PC-9 (cell line): ENCODE results near the gene TMEM134.

ENCODE experiments used
- EZH2 ChIP-seq: fragments of 200-600 bp; sonication (generic); IDR thresholded peaks from 2 replicates; pipeline ENCODE4 v1.8.0; 2017; ENCODE audit warnings: antibody characterized with exemption, low read depth
- TF ChIP-seq, protein P1 (sequence below): fragments of 200-600 bp; sonication (generic); conservative IDR thresholded peaks from 2 replicates; pipeline ENCODE4 v1.6.1; 2017; ENCODE audit warnings: mixed run types, antibody characterized with exemption, mild to moderate bottlenecking, moderate library complexity

DNA sequence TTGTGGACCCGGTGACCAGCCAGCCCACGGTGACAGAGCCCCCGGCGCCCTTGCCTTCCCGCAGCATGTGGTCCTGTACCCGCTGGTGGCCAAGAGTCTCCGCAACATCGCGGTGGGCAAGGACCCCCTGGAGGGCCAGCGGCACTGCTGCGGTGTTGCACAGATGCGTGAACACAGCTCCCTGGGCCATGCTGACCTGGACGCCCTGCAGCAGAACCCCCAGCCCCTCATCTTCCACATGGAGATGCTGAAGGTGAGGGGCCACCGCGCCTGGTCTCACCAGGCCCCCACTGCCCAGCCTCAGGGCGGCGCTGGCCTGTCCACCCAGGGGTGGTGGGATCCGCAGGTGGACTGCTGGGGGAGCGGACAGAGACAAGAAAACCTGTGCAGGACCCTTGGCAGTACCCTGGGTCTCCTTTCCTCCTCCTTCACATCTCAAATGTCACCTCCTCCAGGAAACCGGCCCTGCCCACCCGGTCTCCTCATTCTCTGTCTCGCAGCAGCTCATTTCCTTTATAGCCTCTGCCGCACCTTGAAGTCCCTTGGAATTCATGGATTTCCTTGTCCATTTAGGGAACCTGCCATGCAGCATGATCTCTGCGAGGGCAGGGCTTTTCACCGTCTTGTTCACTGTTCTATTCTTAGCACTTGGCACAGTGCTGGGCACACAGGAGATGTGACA, 20.3 kb upstream of the TMEM134 start:
- no peak for TF ChIP-seq EZH2
- TF ChIP-seq, protein P1, sequence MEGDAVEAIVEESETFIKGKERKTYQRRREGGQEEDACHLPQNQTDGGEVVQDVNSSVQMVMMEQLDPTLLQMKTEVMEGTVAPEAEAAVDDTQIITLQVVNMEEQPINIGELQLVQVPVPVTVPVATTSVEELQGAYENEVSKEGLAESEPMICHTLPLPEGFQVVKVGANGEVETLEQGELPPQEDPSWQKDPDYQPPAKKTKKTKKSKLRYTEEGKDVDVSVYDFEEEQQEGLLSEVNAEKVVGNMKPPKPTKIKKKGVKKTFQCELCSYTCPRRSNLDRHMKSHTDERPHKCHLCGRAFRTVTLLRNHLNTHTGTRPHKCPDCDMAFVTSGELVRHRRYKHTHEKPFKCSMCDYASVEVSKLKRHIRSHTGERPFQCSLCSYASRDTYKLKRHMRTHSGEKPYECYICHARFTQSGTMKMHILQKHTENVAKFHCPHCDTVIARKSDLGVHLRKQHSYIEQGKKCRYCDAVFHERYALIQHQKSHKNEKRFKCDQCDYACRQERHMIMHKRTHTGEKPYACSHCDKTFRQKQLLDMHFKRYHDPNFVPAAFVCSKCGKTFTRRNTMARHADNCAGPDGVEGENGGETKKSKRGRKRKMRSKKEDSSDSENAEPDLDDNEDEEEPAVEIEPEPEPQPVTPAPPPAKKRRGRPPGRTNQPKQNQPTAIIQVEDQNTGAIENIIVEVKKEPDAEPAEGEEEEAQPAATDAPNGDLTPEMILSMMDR = no peak
